ENCODE measurements around the gene DGLUCY. TPM values are rescaled to one million over a fixed set of nuclear protein-coding genes. Genes with fewer than 3 reads are reported as not detected.
A peak's percentile ranks its signal among the peaks of the same experiment; 100 is the strongest.
"Not testable (repeated sequence)": the region's sequence is repeated elsewhere in the genome, so short reads cannot be mapped to it uniquely, and the experiment has no call there.

DGLUCY gene, protein sequence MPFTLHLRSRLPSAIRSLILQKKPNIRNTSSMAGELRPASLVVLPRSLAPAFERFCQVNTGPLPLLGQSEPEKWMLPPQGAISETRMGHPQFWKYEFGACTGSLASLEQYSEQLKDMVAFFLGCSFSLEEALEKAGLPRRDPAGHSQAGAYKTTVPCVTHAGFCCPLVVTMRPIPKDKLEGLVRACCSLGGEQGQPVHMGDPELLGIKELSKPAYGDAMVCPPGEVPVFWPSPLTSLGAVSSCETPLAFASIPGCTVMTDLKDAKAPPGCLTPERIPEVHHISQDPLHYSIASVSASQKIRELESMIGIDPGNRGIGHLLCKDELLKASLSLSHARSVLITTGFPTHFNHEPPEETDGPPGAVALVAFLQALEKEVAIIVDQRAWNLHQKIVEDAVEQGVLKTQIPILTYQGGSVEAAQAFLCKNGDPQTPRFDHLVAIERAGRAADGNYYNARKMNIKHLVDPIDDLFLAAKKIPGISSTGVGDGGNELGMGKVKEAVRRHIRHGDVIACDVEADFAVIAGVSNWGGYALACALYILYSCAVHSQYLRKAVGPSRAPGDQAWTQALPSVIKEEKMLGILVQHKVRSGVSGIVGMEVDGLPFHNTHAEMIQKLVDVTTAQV
- total RNA-seq = 97.6 TPM

DNA sequence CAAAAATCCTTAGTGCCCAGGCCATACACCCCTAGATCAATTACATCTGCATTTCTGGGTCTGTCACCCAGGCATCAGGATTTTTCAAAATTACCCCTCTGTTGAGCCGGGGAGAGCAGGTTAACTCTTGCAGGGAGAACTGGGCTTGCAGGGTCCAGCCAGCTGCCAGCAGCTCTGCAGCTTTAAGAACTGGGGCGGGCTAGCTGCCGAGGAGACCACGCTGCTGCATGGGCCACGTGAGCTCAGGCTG, at the start of gene DGLUCY:
TSS of gene DGLUCY (plus strand) at position 245 of the 250 bp plus-strand sequence. CDS start 46,222 bp downstream, outside the sequence.
- peak; percentile 73 for DNase-seq (ENCODE audit: low spot score)

DNA sequence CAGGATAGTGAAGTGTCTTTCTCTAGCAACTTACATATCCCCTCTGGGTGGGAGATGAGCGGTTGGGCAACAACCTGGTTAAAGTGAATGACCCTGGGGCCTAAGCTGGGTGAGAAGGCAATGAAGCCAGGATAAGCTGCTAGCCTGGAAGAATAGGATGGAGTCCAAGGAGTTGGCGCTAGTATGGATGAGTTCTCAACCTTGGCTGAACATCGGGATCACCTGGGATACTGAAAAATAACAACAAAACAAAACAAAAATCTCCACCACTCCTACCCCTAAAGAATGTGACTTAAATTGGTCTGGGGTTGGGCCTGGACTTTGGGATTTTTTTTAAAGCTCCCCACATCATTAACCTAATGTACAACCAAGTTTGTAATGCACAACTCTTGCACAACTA, 48.6 kb upstream of the DGLUCY start:
- no peak for DNase-seq (ENCODE audit: low spot score)

- DNase-seq (ENCODE audit: low spot score) = no peak
Measured at GRCh38 chr14:91067186-91067585, 46.7 kb upstream of the DGLUCY start.

DNA sequence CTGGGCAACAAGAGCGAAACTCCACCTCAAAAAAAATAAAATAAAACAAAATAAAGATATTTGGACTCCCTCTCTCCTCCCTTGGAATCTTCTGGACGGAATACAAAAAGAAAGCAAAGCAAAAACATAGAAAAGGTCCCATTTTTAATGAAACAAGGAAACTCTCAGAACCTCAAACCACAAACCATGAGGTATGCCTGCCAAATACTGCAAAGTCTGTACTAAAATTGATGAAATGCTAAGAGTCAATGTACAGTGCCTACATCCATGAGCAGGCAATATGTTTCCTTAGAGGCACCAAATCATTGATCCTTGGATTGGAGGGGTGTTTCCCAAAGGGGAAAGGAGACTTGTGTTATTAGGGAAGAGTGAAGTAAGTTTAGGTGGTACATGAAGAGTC, 45.2 kb upstream of the DGLUCY start:
- no peak for DNase-seq (ENCODE audit: low spot score)

- no peak for DNase-seq (ENCODE audit: low spot score)
Measured at GRCh38 chr14:91070572-91070971, 43.3 kb upstream of the DGLUCY start.

DNA sequence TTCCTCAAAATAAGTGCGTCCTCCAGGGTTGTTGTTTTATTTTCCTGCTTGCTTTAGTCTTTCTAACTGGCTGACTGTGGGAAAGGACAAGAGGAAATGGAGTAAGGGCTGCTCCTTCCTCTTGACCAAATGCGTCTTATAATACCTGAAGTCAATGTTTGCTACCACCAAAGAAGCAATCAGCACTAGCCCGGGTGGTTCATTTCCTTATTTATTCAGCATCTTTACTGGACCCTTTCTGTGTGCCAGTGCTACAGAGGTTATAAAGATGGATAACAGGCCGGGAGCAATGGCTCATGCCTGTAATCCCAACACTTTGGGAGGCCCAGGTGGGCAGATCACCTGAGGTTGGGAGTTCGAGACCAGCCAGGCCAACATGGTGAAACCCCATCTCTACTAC, 38.3 kb upstream of the DGLUCY start:
- no peak for DNase-seq (ENCODE audit: low spot score)

DNA sequence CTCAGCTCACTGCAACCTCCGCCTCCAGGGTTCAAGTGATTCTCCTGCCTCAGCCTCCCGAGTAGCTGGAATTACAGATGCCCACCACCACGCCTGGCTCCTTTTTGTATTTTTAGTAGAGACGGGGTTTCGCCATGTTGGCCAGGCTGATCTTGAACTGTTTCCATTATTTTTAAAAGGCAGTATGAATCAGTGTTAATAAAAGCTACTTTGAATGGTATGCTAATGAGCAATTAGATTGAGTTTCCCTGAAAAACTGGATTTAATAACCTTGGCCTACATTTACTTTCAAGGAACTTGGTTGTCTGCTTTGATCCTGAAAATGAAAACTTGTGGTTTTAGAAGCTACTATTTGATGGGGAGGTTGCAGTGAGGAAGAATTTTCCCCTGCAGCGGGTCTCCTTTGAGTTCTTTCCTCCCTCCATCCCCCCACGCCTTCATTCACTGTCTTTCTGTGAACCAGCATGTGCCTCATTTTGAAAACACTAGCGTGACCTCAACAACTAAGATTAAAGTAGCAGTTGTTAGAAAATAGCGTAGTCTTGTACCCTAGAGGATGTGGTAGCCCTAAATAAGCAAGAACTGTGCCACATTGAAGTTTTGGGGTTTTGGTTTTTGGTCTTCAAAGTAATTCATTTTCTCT, 35.7 kb upstream of the DGLUCY start:
- no peak for DNase-seq (ENCODE audit: low spot score)

DNA sequence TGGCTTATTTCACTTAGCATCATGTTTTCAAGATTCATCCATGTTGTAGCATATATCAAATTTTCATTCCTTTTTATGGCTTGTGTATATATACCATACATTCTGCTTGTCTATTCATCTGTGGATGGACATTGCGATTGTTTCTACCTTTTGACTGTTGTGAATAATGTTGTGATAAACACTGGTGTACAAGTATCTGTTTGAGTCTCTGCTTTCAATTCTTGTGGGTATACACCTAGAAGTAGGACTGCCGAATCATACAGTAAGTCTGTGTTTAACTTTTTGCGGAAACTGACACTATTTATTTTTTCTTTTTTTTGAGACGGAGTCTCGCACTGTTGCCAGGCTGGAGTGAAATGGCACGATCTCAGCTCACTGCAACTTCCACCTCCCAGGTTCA, 33.8 kb upstream of the DGLUCY start:
- no peak for DNase-seq (ENCODE audit: low spot score)

DNA sequence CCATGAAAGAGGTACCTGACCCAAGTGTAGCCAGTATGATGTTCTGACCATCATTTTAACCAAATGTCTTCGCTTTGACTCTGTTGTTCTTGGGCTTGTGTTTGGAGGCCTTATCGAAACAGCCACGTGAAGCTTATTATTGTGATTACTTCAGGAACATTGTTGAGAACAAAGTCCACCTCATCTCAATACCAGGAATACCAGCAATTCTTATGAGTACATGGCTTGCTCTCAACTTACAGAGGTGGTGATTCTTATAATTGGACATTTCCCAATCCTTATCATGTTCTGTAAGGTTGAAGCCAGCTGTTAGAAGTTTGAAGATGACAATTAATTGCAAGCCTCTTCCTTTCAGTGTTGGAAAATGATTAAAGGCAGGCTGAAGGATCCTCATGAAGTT, 31.6 kb upstream of the DGLUCY start:
- DNase-seq (ENCODE audit: low spot score) = no peak

- DNase-seq (ENCODE audit: low spot score) = no peak
Measured at GRCh38 chr14:91084516-91084915, 29.4 kb upstream of the DGLUCY start.

DNA sequence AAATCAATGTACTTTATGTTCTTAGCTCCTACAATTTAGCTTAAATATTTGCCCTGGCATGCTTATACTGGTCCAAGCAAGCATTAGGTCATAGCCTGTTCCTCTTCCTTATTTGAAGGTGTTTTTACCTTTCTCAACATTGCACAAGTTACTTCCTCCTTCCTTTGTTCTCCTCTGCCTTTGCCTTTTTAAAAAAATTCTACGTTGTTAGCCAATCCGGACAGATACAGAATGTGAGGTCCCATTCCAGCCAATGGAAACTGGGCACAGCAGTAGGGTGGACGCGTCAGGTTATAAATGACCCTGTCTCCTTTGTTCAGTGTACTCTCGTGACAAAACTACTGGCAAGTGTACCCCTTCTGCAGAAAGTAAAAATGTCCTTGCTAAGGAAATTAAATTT, 26.4 kb upstream of the DGLUCY start:
- DNase-seq (ENCODE audit: low spot score) = peak; percentile 41

- DNase-seq (ENCODE audit: low spot score) = no peak
Measured at GRCh38 chr14:91088585-91089235, 25.2 kb upstream of the DGLUCY start.

- DNase-seq (ENCODE audit: low spot score) = no peak
Measured at GRCh38 chr14:91089958-91090535, 23.8 kb upstream of the DGLUCY start.

DNA sequence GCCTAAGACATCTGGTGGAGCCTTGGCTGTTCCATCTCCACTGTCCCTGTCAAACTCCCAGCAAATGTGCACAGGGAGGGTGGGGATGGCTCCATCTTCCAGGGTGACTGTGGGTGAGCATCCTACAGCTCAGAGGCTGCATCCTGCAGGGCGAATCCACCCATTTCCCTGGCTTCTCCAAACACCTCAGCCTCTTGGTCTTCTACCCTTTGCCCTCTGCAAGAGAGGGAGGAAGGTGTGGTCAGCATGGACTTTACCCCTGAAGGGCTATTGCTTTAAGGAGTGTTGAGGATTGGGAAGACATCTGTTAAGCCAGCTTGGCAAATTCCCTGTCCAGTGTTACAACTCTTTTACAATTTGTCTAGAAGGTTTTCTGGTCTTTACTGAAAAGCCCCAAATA, 23.1 kb upstream of the DGLUCY start:
- DNase-seq (ENCODE audit: low spot score) = peak; percentile 20

GRCh38 chr14:91092073-91092472, 21.8 kb upstream of the DGLUCY start:
- DNase-seq (ENCODE audit: low spot score) = no peak

GRCh38 chr14:91093743-91094472, 20.0 kb upstream of the DGLUCY start:
- not testable (repeated sequence) for DNase-seq (ENCODE audit: low spot score)

DNA sequence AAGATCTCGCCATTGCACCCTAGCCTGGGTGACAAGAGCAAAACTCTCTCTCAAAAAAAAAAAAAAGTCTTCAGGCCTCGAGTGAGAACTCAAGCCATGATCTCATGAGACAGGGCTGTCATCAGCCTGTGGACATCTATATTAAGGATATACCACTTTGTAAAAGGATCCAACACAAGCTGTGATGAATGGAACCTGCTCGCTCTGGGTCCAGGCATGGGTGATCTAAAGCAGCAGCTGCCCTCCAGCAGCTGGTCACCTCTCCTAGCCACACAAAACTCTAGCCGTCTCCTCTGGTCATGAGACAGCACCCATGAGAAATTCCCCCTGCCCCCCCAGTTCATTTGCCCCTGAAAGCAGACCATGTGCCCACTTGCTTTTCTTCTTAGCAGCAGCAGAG, 19.1 kb upstream of the DGLUCY start:
- DNase-seq (ENCODE audit: low spot score) = no peak

- DNase-seq (ENCODE audit: low spot score) = no peak
Measured at GRCh38 chr14:91095178-91095577, 18.7 kb upstream of the DGLUCY start.

DNA sequence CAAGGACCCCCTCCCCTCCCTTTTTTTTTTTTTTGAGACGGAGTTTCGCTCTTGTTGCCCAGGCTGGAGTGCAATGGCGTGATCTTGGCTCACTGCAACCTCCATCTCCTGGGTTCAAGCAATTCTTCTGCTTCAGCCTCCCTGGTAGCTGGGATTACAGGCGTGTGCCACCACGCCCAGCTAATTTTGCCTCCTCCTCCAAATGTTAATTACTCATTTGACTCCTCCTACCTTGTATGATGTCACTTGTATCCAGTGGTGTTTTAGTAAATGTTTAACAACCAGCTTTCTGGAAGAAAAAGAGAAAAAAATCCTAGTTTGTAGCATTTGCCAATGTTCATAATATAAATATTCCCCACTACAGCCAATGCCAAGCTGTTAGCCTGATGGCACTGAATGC, 16.2 kb upstream of the DGLUCY start:
- not testable (repeated sequence) for DNase-seq (ENCODE audit: low spot score)

DNA sequence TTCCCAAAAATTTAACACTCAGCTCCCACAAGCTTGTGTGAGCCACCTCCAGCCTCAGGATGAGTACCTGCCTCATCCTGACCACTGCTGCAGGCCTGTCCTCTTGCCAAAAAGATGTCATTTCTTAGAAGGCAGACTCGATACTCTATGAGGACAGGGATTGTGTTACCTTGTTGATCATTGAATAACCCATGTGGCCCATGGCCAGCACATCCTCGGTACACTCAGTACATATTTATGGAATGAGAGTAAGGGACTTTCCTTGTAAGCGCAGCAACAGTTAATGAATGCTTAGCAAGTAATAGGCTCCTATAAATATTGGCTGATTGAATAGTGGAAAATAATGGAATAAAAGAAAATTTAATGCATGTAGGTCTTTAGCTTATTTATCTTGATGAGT, 15.3 kb upstream of the DGLUCY start:
- DNase-seq (ENCODE audit: low spot score) = no peak

DNA sequence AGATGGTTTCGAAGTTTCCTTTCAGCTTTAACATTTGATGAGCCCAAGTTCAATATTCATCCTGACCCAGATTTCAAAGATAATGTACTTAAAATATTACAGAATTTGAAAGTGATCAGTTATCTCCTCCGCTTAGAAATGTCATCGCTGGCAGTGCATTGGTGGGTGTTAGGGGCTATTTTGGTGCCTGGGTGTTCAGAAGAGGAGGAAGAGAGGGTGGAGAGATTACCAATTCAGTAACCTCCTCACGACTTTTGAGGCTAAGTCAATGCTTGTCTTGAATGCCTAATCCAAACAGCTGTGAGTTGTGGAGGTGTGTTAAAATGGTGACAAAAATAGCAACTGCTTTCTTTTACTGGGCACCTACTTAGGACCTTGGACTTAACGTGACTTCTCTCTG, 13.8 kb upstream of the DGLUCY start:
- DNase-seq (ENCODE audit: low spot score) = no peak

DNA sequence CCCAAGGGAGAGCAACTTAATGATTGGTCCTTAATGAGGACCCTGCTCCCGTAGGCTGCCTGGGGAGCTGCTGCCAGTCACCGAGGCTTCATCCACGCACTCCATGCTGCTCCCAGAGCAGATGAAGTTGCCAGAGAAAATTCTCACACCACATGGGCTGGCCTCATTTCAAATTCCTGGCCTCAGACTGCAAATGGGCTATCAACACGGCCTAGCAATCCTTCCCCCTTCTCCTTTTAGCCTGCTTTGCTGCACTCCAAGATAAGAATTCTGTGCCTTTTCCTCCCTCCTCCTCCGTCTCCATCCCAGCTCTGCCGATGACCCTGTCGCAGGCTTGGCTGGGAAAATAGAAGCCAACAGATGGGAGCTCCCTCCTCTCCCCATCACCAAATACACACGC, 10.8 kb upstream of the DGLUCY start:
- DNase-seq (ENCODE audit: low spot score) = no peak
